Stomach smooth muscle (tissue), 2 donors: ENCODE data around the gene FANCC.
A peak's percentile ranks its signal among the peaks of the same experiment; 100 is the strongest.

Source experiments
- H3K27ac ChIP-seq: one replicate; pipeline ENCODE4 v1.7.0; 2013; ENCODE audit warnings: mild to moderate bottlenecking, low read length, inconsistent platforms
- H3K27me3 ChIP-seq, 2 donors: one replicate each; pipeline ENCODE4 v1.7.0; 2013; ENCODE audit warnings: low read length in 2 of 2; ENCODE audit not compliant: insufficient read depth in 2 of 2, control insufficient read depth in 1 of 2
- H3K36me3 ChIP-seq, 2 donors: one replicate each; pipeline ENCODE4 v1.7.0; 2013; ENCODE audit warnings: low read length in 2 of 2; ENCODE audit not compliant: control insufficient read depth in 2 of 2, insufficient read depth in 2 of 2
- H3K4me1 ChIP-seq: one replicate; pipeline ENCODE4 v1.7.0; 2013; ENCODE audit warnings: low read length; ENCODE audit not compliant: control insufficient read depth, insufficient read depth
- H3K4me3 ChIP-seq, 2 donors: one replicate each; pipeline ENCODE4 v1.7.0; 2013; ENCODE audit warnings: low read length in 2 of 2
- H3K9ac ChIP-seq, 2 donors: one replicate each; pipeline ENCODE4 v1.7.0; 2013; ENCODE audit warnings: low read length in 2 of 2, mild to moderate bottlenecking in 1 of 2
- H3K9me3 ChIP-seq, 2 donors: one replicate each; pipeline ENCODE4 v1.7.0; 2013; ENCODE audit warnings: low read length in 2 of 2; ENCODE audit not compliant: control insufficient read depth in 2 of 2
- donor health status: healthy.
- donor health status: Pancreatic carcinoma.

Gene FANCC

GRCh38 chr9:95105519-95106287, 211.8 kb downstream of the FANCC start:
- Histone ChIP-seq H3K9me3 (no peaks in the 10 kb centered on the region), H3K9ac (no peak overlapping the region), H3K4me1 (peaks cover 52% of the 10 kb centered on the region), H3K4me3 (no peak overlapping the region), H3K27ac (no peak overlapping the region), H3K36me3 (peaks cover 22 to 24% of the 10 kb centered on the region in 2 donors), H3K27me3 (no peaks in the 10 kb centered on the region)

GRCh38 chr9:95104980-95105379, 212.5 kb downstream of the FANCC start:
- Histone ChIP-seq H3K27ac (peak overlapping the region; percentile 71), H3K4me3 (no peak overlapping the region), H3K9ac (no peak overlapping the region), H3K36me3 (peaks cover 17 to 24% of the 10 kb centered on the region in 2 donors), H3K9me3 (no peaks in the 10 kb centered on the region), H3K4me1 (peaks cover 56% of the 10 kb centered on the region), H3K27me3 (no peaks in the 10 kb centered on the region)

- H3K4me1 ChIP-seq, result peaks cover 60% of the 10 kb centered on the region
- no peaks in the 10 kb centered on the region for H3K9me3 ChIP-seq
- H3K27me3 ChIP-seq, result no peaks in the 10 kb centered on the region
- no peak overlapping the region for H3K4me3 ChIP-seq
- peak overlapping the region; percentile 71 for H3K27ac ChIP-seq
- H3K36me3 ChIP-seq, result peaks cover 15 to 20% of the 10 kb centered on the region in 2 donors
- H3K9ac ChIP-seq, result peak overlapping the region in 1 of 2 donors; percentile 13
These were observed 212.9 kb downstream of the FANCC start for GRCh38 chr9:95104581-95104960.

GRCh38 chr9:95103871-95104580, 213.5 kb downstream of the FANCC start:
- H3K4me1 ChIP-seq, result peaks cover 66% of the 10 kb centered on the region
- H3K36me3 ChIP-seq, result peaks cover 9 to 14% of the 10 kb centered on the region in 2 donors
- no peaks in the 10 kb centered on the region for H3K9me3 ChIP-seq
- H3K27me3 ChIP-seq, result no peaks in the 10 kb centered on the region
- peak overlapping the region in 1 of 2 donors; percentile 13 for H3K9ac ChIP-seq
- peak overlapping the region in 1 of 2 donors; percentile 15 for H3K4me3 ChIP-seq
- peak overlapping the region; percentile 71 for H3K27ac ChIP-seq

DNA sequence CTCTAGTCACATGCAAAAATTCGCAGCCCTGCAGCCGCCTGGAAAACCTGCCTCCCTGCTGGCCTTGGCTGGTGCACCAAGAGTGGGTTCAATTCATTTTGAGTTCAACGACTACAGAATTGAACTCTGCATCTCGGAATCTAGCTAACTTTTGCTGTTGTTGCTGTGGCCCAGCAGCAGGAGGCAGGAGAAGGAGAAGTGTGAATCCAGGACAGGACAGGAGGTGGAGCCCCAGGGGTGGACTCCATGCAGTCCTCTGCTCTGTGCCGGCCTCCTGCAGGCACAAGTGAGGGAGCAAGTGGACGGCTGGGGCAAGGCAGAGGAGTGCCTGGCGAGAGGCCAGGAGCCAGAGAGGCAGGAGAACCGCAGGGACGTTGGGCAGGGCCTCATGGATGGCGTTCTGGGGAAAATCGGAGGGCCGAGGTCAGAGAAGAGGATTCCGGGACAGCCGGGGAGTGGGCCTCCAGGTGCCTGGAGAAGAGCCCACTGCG, 214.2 kb downstream of the FANCC start:
- no peaks in the 10 kb centered on the region for H3K9me3 ChIP-seq
- no peaks in the 10 kb centered on the region for H3K27me3 ChIP-seq
- no peak overlapping the region for H3K9ac ChIP-seq
- H3K4me1 ChIP-seq, result peaks cover 67% of the 10 kb centered on the region
- H3K4me3 ChIP-seq, result peak overlapping the region in 1 of 2 donors; percentile 15
- H3K36me3 ChIP-seq, result peaks cover 8 to 14% of the 10 kb centered on the region in 2 donors
- H3K27ac ChIP-seq, result peak overlapping the region; percentile 71

- Histone ChIP-seq H3K4me3 (no peak overlapping the region), H3K27me3 (no peaks in the 10 kb centered on the region), H3K36me3 (peaks cover 5 to 14% of the 10 kb centered on the region in 2 donors), H3K9me3 (no peaks in the 10 kb centered on the region), H3K9ac (no peak overlapping the region), H3K27ac (peak overlapping the region; percentile 71), H3K4me1 (peaks cover 68% of the 10 kb centered on the region)
These were observed 214.9 kb downstream of the FANCC start for GRCh38 chr9:95102572-95102971.

DNA sequence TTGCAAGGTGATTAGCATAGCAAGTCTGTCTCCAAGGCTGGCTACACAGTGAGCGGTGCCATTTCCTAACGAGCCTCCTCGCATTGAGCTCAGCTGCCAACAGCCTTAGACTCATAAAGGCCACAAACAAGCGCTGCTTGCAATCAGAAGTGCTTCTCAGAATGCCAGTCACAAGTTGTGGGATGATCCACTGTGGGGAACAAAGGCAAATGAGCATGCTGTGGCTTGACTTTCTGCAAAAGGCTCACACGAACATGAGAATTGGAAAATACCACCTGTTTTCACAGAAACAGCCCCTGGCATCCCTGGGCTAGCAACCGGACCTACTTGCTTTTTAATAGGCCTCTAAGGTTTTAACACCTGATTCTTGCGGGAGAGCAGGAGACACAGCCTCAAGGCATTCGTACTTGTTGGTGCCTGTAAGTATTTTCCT, 215.5 kb downstream of the FANCC start:
- peaks cover 70% of the 10 kb centered on the region for H3K4me1 ChIP-seq
- H3K27me3 ChIP-seq, result no peaks in the 10 kb centered on the region
- peak overlapping the region; percentile 71 for H3K27ac ChIP-seq
- H3K9ac ChIP-seq, result peak overlapping the region in 1 of 2 donors; percentile 21
- H3K9me3 ChIP-seq, result peaks cover 0 to 3% of the 10 kb centered on the region in 2 donors
- peaks cover 7 to 16% of the 10 kb centered on the region in 2 donors for H3K36me3 ChIP-seq
- H3K4me3 ChIP-seq, result no peak overlapping the region

DNA sequence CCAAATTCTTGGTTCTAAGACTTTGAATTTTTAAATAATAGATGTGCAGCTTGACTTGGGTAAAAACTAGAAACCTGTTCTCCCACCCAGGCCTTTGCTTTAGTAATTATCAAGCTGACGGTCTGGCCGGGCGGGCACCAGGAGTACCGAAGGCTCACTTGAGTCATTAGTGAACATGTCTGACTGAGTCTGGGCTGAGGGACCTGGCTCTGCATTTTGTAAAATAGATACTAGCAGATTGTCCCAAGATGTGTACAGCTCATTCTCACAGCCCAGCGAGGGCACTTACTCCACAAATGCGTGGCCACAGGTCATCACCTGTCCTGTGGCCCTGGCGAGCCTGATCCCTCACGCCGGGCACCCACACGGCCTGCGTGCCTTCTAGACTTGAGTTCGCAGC, 216.2 kb downstream of the FANCC start:
- Histone ChIP-seq H3K9ac (no peak overlapping the region), H3K4me3 (no peak overlapping the region), H3K27me3 (no peaks in the 10 kb centered on the region), H3K9me3 (peaks cover 0 to 3% of the 10 kb centered on the region in 2 donors), H3K4me1 (peaks cover 66% of the 10 kb centered on the region), H3K27ac (peak overlapping the region; percentile 71), H3K36me3 (peaks cover 11 to 13% of the 10 kb centered on the region in 2 donors)

DNA sequence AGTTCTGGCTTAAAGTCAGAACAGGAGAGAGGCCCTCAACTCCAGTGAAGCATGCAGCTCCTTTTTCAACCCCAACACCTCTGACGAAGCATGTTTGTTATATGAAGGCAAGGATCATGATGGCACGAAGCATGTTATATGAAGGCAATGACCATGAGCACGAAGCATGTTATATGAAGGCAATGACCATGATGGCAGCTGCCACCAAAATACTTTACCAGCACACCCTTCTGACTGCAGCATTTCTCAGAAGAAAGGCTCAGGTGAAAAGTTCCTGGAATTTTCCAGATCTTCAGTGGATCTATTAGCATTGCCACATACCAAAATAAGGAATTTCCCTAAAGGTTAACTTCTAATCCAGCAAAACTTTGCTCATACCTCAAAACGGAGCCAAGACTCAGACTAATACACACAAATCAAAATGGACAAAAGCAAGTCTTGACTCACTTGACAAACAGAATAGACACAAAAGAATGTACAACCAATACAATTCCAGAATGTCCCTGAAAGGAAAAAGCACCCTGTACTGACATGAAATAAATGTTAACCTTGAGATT, 217.4 kb downstream of the FANCC start:
- peak overlapping the region; percentile 46 for H3K27ac ChIP-seq
- H3K4me3 ChIP-seq, result no peak overlapping the region
- H3K4me1 ChIP-seq, result peaks cover 72% of the 10 kb centered on the region
- H3K9me3 ChIP-seq, result peaks cover 0 to 3% of the 10 kb centered on the region in 2 donors
- H3K27me3 ChIP-seq, result no peaks in the 10 kb centered on the region
- peaks cover 8 to 11% of the 10 kb centered on the region in 2 donors for H3K36me3 ChIP-seq
- H3K9ac ChIP-seq, result no peak overlapping the region

DNA sequence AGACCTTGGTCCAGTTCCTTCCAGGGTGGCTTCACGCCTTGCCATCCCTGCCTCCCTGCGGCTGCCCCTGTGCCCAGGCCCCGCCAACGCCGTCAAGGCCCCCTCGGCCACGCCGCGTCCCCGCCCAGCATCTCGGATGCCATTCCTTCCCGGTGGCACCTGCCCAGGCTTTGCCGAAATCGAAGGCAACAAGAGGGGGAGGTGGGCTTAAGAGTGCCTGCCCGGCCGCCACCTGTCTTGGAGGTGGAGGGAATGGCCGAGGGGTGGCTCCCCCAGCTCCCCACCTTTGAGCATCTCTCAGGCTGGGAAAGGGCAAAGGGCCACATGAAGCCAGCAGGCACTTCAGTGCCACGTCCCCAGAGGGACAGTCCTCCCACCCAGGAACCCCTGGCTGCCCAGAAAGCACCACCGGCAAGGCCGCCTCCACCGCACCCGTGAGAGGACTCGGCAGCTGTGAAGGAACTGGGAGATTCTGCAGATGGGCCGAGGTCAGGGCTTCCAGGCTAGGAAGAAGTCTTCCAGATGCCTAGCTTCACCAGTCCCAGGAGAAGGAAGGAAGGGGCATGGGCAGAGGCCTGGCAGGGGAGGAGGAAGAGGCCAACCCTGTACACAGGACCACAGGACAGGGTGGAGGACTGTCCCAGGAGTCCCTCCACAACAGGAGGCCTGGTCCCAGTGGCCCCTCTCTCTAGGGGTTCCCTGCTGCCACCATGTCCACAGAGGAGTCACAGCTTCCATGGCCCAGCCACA, 218.0 kb downstream of the FANCC start:
- Histone ChIP-seq H3K4me3 (no peak overlapping the region), H3K9me3 (peaks cover 0 to 3% of the 10 kb centered on the region in 2 donors), H3K36me3 (peaks cover 11% of the 10 kb centered on the region in 2 donors), H3K27ac (peak overlapping the region; percentile 46), H3K27me3 (no peaks in the 10 kb centered on the region), H3K4me1 (peaks cover 72% of the 10 kb centered on the region), H3K9ac (no peak overlapping the region)
